K562 (cell line): ENCODE measurements around the gene VIM. TPM values are rescaled to one million over a fixed set of nuclear protein-coding genes. Genes with fewer than 3 reads are reported as not detected.

ENCODE experiments used
- ATAC-seq: fragments of 200-7000 bp; cut with Tn5 transposase; 3 replicates; pipeline ENCODE4 v1.9.1; 2020; ENCODE audit warnings: moderate library complexity
- BruUV-seq: library from RNA; stranded (reverse); fragments of 400-500 nt; replicated peaks from 2 replicates; lab custom pipeline; 2021; lab: Mats Ljungman, UMichigan
- CTCF ChIA-PET: fragments of 300-600 bp; formaldehyde crosslinking; extraction: SDS; loops from one replicate; lab custom pipeline; 2021; ENCODE audit warnings: low intra/inter-chr PET ratio; lab: Yijun Ruan, JAX
- POLR2A ChIA-PET: fragments of 300-600, 350-650 bp; sonication (Branson Sonifier 250); formaldehyde crosslinking; extraction: SDS; loops from one replicate; lab custom pipeline; 2021; ENCODE audit warnings: antibody characterized with exemption, inconsistent platforms; lab: Yijun Ruan, JAX
- DNase-seq, 4 experiments: peaks; one replicate each; pipeline versions ENCODE4 v3.0.0 to v3.0.0-alpha.2; 2011 to 2018; ENCODE audit warnings: low spot score in 3 of 4, mixed read lengths in 3 of 4; ENCODE audit errors: extremely low read depth in 1 of 4
- FAIRE-seq: peaks from 2 replicates; lab custom pipeline; 2011; peaks lifted over from hg19 to GRCh38; lab: Jason Lieb, UNC
- H2AFZ ChIP-seq: 2 replicates; pipeline ENCODE4 v1.6.0; 2011; ENCODE audit warnings: low read depth, low read length, control low read depth, inconsistent platforms
- H3K27ac ChIP-seq: fragments of 200-600 bp; 3 replicates; pipeline ENCODE4 v1.8.0; 2011; ENCODE audit warnings: low read depth, mild to moderate bottlenecking, control low read depth, inconsistent platforms, low read length, moderate library complexity, mixed read lengths; ENCODE audit errors: extremely low read depth
- H3K27me3 ChIP-seq, 2 experiments: fragments of 300-600 bp in 1 of 2; 2 replicates in 1 of 2; 3 replicates in 1 of 2; pipeline versions ENCODE4 v1.6.0 to v1.8.0; 2011; ENCODE audit warnings: inconsistent platforms in 2 of 2, low read length in 2 of 2, mild to moderate bottlenecking in 1 of 2, mixed read lengths in 1 of 2, moderate library complexity in 1 of 2; ENCODE audit not compliant: control insufficient read depth in 2 of 2, insufficient read depth in 2 of 2
- H3K36me3 ChIP-seq: fragments of 300-600 bp; 3 replicates; pipeline ENCODE4 v1.8.0; 2011; ENCODE audit warnings: mild to moderate bottlenecking, low read length, inconsistent platforms; ENCODE audit not compliant: control insufficient read depth, insufficient read depth
- H3K4me1 ChIP-seq, 2 experiments: fragments of 200-600 bp in 1 of 2; replicated peaks in 1 of 2; 2 replicates in 1 of 2; 3 replicates in 1 of 2; pipeline versions ENCODE4 v1.5.1 to v1.8.0; 2011; ENCODE audit warnings: inconsistent platforms in 2 of 2, low read length in 2 of 2, mild to moderate bottlenecking in 1 of 2, mixed read lengths in 1 of 2, moderate library complexity in 1 of 2; ENCODE audit not compliant: control insufficient read depth in 2 of 2, insufficient read depth in 2 of 2
- H3K4me2 ChIP-seq: 2 replicates; pipeline ENCODE4 v1.6.1; 2011; ENCODE audit warnings: low read length, control low read depth, inconsistent platforms, mixed read lengths; ENCODE audit not compliant: insufficient read depth
- H3K4me3 ChIP-seq: fragments of 200-600 bp; sonication (generic), shearing (Covaris generic); 2 replicates; pipeline ENCODE4 v1.5.1; 2016; ENCODE audit warnings: control low read depth, inconsistent platforms
- H3K79me2 ChIP-seq: fragments of 200-600 bp; 3 replicates; pipeline ENCODE4 v1.8.0; 2011; ENCODE audit warnings: low read length, inconsistent platforms; ENCODE audit not compliant: control insufficient read depth, insufficient read depth
- H3K9ac ChIP-seq, 2 experiments: 2 replicates each; pipeline versions ENCODE4 v1.6.0 to v1.6.1; 2011; ENCODE audit warnings: low read depth in 2 of 2, low read length in 2 of 2, control low read depth in 1 of 2, inconsistent platforms in 1 of 2, mild to moderate bottlenecking in 1 of 2, mixed read lengths in 1 of 2; ENCODE audit not compliant: insufficient read depth in 1 of 2
- H3K9me1 ChIP-seq: one replicate; pipeline ENCODE4 v1.6.0; 2011; ENCODE audit warnings: inconsistent platforms, mild to moderate bottlenecking, low read length, moderate library complexity; ENCODE audit not compliant: control insufficient read depth, insufficient read depth
- H3K9me3 ChIP-seq: replicated peaks from 2 replicates; pipeline ENCODE4 v1.5.1; 2011; ENCODE audit warnings: low read depth, low read length, inconsistent platforms; ENCODE audit not compliant: control insufficient read depth, insufficient read depth
- H4K20me1 ChIP-seq: replicated peaks from 2 replicates; pipeline ENCODE4 v1.6.1; 2011; ENCODE audit warnings: low read length, inconsistent platforms, mixed read lengths; ENCODE audit not compliant: control insufficient read depth, insufficient read depth
- GTF2E2 ChIP-seq: fragments of 200-800 bp; sonication (Bioruptor generic); IDR thresholded peaks from 2 replicates; pipeline ENCODE4 v1.6.1; 2016; ENCODE audit warnings: missing genetic modification characterization, missing compliant biosample characterization
- RBM25 ChIP-seq: fragments of 200-400 bp; formaldehyde crosslinking; IDR thresholded peaks from 2 replicates; pipeline ENCODE4 v1.6.1; 2018; ENCODE audit warnings: low read length, low read depth, moderate library complexity; ENCODE audit not compliant: severe bottlenecking
- SMAD2 ChIP-seq: fragments of 150-350 bp; IDR thresholded peaks from 2 replicates; pipeline ENCODE4 v1.6.1; 2014; ENCODE audit warnings: low read depth, mild to moderate bottlenecking, low read length
- THRAP3 ChIP-seq: fragments of 450-650 bp; IDR thresholded peaks from 2 replicates; pipeline ENCODE4 v1.6.1; 2016; ENCODE audit warnings: mild to moderate bottlenecking, inconsistent platforms, borderline replicate concordance
- ZBTB40 ChIP-seq, 2 experiments: fragments of 450-650 bp in 1 of 2; sonication (generic) in 1 of 2; formaldehyde crosslinking in 1 of 2; IDR thresholded peaks; 2 replicates each; pipeline versions ENCODE4 v1.7.1 to v1.9.0; 2016 to 2022; ENCODE audit warnings: inconsistent platforms in 1 of 2, mild to moderate bottlenecking in 1 of 2, missing genetic modification reagents in 1 of 2
- ZNF277 ChIP-seq: fragments of 250-450 bp; sonication (Bioruptor Pico); IDR thresholded peaks from 2 replicates; pipeline ENCODE4 v1.8.0; 2022; ENCODE audit warnings: inconsistent platforms, mild to moderate bottlenecking, moderate library complexity, borderline replicate concordance
- WGBS: fragments of 100-300 bp; shearing (Covaris generic); methylation state at CpG from one replicate; pipeline ENCODE4 v1.1.6; 2016; ENCODE audit warnings: low coverage, mixed read lengths; ENCODE audit not compliant: insufficient coverage; ENCODE audit errors: missing lambda C conversion rate; 5-methylcytosine and 5-hydroxymethylcytosine counted together
- in situ Hi-C: fragments of 300-500 bp; cut with MboI; formaldehyde crosslinking; loops from 4 replicates; pipeline ENCODE4 v1.15.0; 2018; ENCODE audit warnings: inconsistent platforms, mixed read lengths
- intact Hi-C: fragments of 100-400 bp; cut with micrococcal nuclease; formaldehyde crosslinking; loops from 2 replicates; pipeline ENCODE4 v1.14.2; 2022
- polyA plus RNA-seq, 8 experiments: library from polyadenylated mRNA; depleted of rRNA in 4 of 8; stranded (reverse) in 5 of 8; unstranded in 3 of 8; fragments of >200 nt; fragmentation: Nextera tagmentation in 2 of 8; fragmentation: Illumina TruSeq in 1 of 8; extraction: Ambion mirVana in 2 of 8; extraction: Trizol in 1 of 8; gene quantifications; 2 replicates each; pipeline versions ENCODE4 v1.2.1 to v1.2.3, GENCODE V29; 2011 to 2014; ENCODE audit warnings: inconsistent platforms in 1 of 8, missing spikeins in 1 of 8
- total RNA-seq, 7 experiments: library from RNA; depleted of rRNA in 6 of 7; stranded (reverse); fragments of >200 nt in 6 of 7; fragmentation: Illumina TruSeq in 2 of 7; extraction: Trizol in 2 of 7; gene quantifications; 2 replicates each; pipeline versions ENCODE4 v1.2.1 to v1.2.3, GENCODE V29; 2011 to 2021; ENCODE audit warnings: low replicate concordance in 1 of 7

VIM gene
- total and polyA plus RNA-seq, 9 of the 15 experiments (the other 6 are each of a cell fraction or from before 2014, with no cell fraction given): 86.0 to 621 (median 383) TPM

GRCh38 chr10:17215782-17216122 is 12.3 kb upstream of the VIM start:
- BruUV-seq: TSS peak; percentile 78
- peaks cover 5 to 44% of the 10 kb centered on the region in 2 experiments for H3K4me1 ChIP-seq
- in situ Hi-C loops: no loop called here
- TF ChIP-seq ZBTB40 (IDR thresholded peaks at IDR 0.05) (0 out of 2 replicates have a peak, but pooled peaks have one; percentile 35), ZBTB40 (CRISPR knock-in tag; IDR thresholded peaks at IDR 0.05) (no peak), ZNF277 (CRISPR knock-in tag) (no peak), GTF2E2 (tag) (peak; percentile 59; the same call in 1 of the 2 replicates), THRAP3 (peak; percentile 80; the same call in 1 of the 2 replicates), SMAD2 (no peak), RBM25 (peak; percentile 45)

More at GRCh38 chr10:17215782-17216122, 12.3 kb upstream of the VIM start:
- intact Hi-C loops: loop anchor here (1.0 kb wide), 1 partner anchor 13 kb away; the partner anchor contains the start of gene VIM
- Histone ChIP-seq H4K20me1 (no peaks in the 10 kb centered on the region), H3K9ac (peak overlapping the region in 1 of 2 experiments; percentile 60; a peak in 2 of 4 replicates), H2AFZ (peak overlapping the region; percentile 69), H3K27ac (peak overlapping the region; percentile 88), H3K36me3 (no peaks in the 10 kb centered on the region), H3K4me2 (peak overlapping the region; percentile 5), H3K79me2 (0 out of 3 replicates have a peak, but pooled peaks cover 2% of the 10 kb centered on the region), H3K4me3 (no peak overlapping the region), H3K27me3 (no peaks in the 10 kb centered on the region), H3K9me3 (no peaks in the 10 kb centered on the region), H3K9me1 (no peaks in the 10 kb centered on the region)
- 17% methylated on average over 2 of the region's 2 CpGs for WGBS
- ATAC-seq (no peak), DNase-seq (no peak), FAIRE-seq (no peak)
- ChIA-PET POLR2A (interaction anchor here (1.2 to 2.0 kb wide), 4 partner anchors 11 to 19 kb away, joined by 4 to 8 read pairs (median 5); partner anchors contain the start of gene TRDMT1), CTCF (interaction anchor here (0.6 kb wide), 2 partner anchors 40 to 324 kb away, joined by 3 to 4 read pairs; no protein-coding TSS in a partner anchor)
